AG10803 (cell line): ENCODE measurements around the gene CYP26C1.

ENCODE experiments used
- DNase-seq: peaks from one replicate; pipeline ENCODE4 v3.0.0; 2010; ENCODE audit warnings: low read depth
- H3K4me3 ChIP-seq: 2 replicates; pipeline ENCODE4 v1.5.1; 2011; ENCODE audit warnings: mild to moderate bottlenecking, low read length, control low read depth
- CTCF ChIP-seq: conservative IDR thresholded peaks from 2 replicates; pipeline ENCODE4 v1.5.1; 2011; ENCODE audit warnings: mild to moderate bottlenecking, low read length, control low read depth, inconsistent platforms

CYP26C1 gene

GRCh38 chr10:93059975-93060886 is at the start of gene CYP26C1:
TSS of gene CYP26C1 (plus strand) at chr10:93060798. CDS start at chr10:93061264, 466 bp downstream.
- DNase-seq: no peak
- H3K4me3 ChIP-seq: no peak within 1 kb of the TSS
- no peak for TF ChIP-seq CTCF

- no peak for TF ChIP-seq CTCF
- H3K4me3 ChIP-seq: no peak overlapping the region
- DNase-seq: no peak
Observed at GRCh38 chr10:93015722-93016121, 44.9 kb upstream of the CYP26C1 start.

- H3K4me3 ChIP-seq: no peak overlapping the region
- TF ChIP-seq CTCF: no peak
- no peak for DNase-seq
Observed at GRCh38 chr10:93023013-93023650, 37.5 kb upstream of the CYP26C1 start.

GRCh38 chr10:93026072-93026471 is 34.5 kb upstream of the CYP26C1 start:
- DNase-seq: no peak
- no peak overlapping the region for H3K4me3 ChIP-seq
- TF ChIP-seq CTCF: no peak

- TF ChIP-seq CTCF: no peak
- no peak overlapping the region for H3K4me3 ChIP-seq
- DNase-seq: no peak
Observed at GRCh38 chr10:93027508-93027907, 33.1 kb upstream of the CYP26C1 start.

- no peak for TF ChIP-seq CTCF
- H3K4me3 ChIP-seq: no peak overlapping the region
- peak; percentile 54 for DNase-seq
Observed at GRCh38 chr10:93028883-93029282, 31.7 kb upstream of the CYP26C1 start.

- no peak overlapping the region for H3K4me3 ChIP-seq
- DNase-seq: peak; percentile 85
- no peak for TF ChIP-seq CTCF
Observed at GRCh38 chr10:93030409-93030808, 30.2 kb upstream of the CYP26C1 start.
